IMR-90 (cell line): ENCODE results near the gene MEF2C.

ENCODE experiments used
- CEBPB ChIP-seq: IDR thresholded peaks from 2 replicates; pipeline ENCODE4 v1.6.1; 2012; ENCODE audit warnings: low read depth, low read length, improper control_type of control experiment
- POLR2A ChIP-seq: IDR thresholded peaks from 2 replicates; pipeline ENCODE4 v1.6.1; 2012; ENCODE audit warnings: mild to moderate bottlenecking, low read depth, low read length
- TF ChIP-seq, protein P1 (sequence below): conservative IDR thresholded peaks from 2 replicates; pipeline ENCODE4 v1.5.1; 2012; ENCODE audit warnings: mild to moderate bottlenecking, low read depth, low read length, improper control_type of control experiment
- TF ChIP-seq, protein P2 (sequence below): fragments of 150-350 bp; IDR thresholded peaks from 2 replicates; pipeline ENCODE4 v1.6.1; 2017; ENCODE audit warnings: mild to moderate bottlenecking, antibody characterized with exemption, low read length, low read depth

DNA sequence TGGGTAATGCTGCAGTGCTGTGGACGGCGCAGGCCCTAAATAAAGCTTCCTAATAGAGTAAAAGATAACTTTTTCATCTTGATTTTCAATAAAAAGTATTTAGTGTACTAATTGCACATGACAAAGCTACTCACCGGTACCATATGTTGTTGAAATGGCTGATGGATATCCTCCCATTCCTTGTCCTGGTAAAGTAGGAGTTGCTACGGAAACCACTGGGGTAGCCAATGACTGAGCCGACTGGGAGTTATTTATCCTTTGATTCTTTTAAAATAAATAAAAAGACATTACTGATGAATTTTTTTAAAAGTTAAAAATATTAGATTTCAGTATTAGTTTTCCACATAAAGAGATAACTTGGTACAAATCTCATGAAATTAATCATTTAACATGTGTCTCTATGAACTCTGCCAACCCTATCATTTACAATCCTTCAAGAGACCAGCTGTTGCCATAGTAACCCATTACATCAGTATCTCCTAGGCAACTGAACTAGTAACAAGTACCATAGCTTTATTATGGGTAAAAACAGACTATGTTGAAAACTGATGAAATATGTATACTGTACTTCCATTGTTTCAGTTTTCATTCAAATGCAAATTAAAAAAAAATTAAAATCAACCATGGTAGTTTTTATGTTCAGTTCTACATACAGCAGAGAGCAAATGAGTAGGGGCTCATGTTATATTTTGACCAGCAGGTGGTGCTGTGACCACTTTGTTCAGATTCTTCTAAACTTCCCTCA is 153.7 kb downstream of the MEF2C start:
- TF ChIP-seq, protein P1, sequence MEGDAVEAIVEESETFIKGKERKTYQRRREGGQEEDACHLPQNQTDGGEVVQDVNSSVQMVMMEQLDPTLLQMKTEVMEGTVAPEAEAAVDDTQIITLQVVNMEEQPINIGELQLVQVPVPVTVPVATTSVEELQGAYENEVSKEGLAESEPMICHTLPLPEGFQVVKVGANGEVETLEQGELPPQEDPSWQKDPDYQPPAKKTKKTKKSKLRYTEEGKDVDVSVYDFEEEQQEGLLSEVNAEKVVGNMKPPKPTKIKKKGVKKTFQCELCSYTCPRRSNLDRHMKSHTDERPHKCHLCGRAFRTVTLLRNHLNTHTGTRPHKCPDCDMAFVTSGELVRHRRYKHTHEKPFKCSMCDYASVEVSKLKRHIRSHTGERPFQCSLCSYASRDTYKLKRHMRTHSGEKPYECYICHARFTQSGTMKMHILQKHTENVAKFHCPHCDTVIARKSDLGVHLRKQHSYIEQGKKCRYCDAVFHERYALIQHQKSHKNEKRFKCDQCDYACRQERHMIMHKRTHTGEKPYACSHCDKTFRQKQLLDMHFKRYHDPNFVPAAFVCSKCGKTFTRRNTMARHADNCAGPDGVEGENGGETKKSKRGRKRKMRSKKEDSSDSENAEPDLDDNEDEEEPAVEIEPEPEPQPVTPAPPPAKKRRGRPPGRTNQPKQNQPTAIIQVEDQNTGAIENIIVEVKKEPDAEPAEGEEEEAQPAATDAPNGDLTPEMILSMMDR: peak; percentile 79
- TF ChIP-seq POLR2A (no peak), CEBPB (no peak)
- TF ChIP-seq, protein P2, sequence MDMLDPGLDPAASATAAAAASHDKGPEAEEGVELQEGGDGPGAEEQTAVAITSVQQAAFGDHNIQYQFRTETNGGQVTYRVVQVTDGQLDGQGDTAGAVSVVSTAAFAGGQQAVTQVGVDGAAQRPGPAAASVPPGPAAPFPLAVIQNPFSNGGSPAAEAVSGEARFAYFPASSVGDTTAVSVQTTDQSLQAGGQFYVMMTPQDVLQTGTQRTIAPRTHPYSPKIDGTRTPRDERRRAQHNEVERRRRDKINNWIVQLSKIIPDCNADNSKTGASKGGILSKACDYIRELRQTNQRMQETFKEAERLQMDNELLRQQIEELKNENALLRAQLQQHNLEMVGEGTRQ: no peak
